CD4-positive, alpha-beta T cell treated with Interleukin-4 for 4 hours (primary cell): Measurements from ENCODE around the gene MARK3.

Source experiments
- DNase-seq: peaks from one replicate; pipeline ENCODE4 v3.0.0-alpha.2; 2020

Gene MARK3

DNA sequence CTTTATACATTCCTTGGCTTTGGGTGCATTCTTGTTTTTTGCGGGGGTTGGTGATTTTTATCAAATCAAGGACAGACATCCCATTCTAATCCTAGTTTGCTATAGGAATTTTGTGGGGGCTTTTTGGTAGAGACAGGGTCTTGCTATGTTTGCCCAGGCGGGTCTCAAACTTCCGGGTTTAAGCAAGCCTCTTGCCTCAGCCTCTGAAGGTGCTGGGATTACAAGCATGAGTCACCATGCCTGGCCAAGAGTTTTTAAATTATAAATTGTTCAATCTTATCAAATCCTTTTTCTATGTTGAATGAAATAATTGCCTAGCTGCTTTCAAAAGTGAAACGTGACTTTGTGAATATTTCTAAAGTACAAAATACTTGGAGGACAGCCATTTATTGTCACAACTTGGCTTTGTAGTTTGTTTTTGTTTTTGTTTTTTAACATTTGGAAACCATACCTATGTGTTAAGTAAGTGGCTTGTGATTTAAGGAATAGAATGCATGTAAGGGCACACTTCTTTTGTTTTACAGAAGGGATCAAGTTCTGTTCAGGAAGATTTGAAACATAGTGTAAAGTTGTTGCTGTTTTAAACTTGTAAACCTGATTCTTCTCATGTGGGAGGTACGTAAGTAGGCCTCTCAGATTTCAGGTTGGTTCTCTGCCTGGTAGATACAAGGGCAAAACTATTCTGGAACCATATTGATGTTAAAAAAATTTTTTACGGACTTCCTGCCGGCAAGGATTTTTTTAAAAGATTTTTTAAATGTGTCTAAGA lies 13.4 kb downstream of the MARK3 start:
- DNase-seq, result no peak

DNA sequence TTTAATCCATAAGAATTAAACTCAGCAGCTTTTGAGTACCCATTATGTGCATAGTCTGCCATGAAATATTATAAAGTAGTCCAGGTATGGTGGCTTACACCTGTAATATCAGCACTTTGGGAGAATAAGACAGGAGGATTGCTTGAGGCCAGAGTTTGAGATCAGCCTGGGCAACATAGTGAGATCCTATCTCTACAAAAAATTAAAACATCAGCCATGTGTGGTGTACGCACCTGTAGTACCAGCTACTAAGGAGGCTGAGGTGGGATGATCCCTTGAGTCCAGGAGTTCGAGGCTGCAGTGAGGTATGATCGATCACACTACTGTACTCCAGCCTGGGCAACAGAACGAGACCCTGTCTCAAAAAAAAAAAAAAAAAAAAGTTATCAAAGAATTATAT lies 15.3 kb downstream of the MARK3 start:
- DNase-seq, result no peak

DNA sequence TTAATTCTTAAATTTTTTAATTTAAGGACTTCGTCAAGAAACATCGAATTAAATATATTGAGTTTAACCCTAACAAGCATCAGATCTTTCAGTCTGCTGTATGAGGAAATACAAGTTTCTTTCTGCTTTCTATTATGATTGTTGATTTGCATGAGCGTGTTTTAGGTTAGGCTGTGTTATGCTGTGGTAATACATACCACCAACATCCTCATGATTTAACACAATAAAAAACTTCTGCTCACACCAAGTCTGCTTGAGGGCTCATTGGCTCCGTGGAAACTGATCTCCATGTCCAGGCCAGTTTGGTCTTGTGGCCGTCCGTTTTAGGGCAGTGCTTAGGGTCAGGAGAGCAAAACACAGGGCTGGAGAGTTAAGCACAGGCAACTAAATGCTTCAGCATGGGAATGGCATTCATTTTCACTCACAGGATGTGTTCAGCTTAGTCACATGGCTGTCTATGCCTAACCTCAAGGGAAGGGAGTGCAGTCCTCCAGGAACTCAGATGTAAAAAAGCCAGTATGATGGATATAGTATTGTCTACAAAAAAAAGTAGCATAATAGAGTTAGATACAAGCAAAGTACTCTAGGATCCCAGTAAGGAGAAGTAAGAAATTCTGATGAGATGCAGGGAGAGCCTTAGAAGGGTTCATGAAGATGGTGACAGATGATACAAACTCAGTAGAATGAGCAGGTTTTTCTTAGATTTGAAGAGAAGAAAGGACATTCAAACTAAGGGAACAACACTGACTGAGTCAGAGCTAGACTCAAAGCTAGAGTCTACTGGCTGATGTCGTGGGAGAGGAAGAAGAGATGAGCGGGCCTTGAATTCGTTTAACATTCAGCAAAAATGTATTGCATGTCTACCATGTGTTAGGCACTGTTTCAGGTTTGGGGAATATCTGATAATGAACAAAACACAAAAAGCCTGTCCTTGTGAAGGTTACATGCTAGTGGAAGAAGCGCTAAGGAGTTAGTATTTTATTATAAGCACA lies 16.3 kb downstream of the MARK3 start:
- no peak for DNase-seq

DNA sequence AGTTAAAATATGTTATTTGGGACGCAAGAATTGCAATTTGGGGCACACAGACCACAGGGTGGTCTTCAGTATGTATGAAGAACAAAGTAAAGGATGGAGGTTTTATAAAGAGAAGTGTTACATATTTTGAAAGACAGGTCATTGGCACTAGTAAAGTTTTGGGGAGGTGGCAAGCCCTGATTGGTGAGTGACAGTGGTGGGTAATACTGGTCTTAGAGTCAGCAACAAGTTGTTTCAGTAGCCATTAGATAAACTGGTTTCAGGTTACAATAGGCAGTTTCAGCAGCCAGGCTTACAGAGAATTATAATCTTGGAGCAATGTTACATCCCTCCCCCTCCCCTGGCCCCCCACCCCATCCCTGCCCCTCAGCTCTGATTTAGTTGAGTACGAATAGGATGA lies 17.5 kb downstream of the MARK3 start:
- no peak for DNase-seq

DNA sequence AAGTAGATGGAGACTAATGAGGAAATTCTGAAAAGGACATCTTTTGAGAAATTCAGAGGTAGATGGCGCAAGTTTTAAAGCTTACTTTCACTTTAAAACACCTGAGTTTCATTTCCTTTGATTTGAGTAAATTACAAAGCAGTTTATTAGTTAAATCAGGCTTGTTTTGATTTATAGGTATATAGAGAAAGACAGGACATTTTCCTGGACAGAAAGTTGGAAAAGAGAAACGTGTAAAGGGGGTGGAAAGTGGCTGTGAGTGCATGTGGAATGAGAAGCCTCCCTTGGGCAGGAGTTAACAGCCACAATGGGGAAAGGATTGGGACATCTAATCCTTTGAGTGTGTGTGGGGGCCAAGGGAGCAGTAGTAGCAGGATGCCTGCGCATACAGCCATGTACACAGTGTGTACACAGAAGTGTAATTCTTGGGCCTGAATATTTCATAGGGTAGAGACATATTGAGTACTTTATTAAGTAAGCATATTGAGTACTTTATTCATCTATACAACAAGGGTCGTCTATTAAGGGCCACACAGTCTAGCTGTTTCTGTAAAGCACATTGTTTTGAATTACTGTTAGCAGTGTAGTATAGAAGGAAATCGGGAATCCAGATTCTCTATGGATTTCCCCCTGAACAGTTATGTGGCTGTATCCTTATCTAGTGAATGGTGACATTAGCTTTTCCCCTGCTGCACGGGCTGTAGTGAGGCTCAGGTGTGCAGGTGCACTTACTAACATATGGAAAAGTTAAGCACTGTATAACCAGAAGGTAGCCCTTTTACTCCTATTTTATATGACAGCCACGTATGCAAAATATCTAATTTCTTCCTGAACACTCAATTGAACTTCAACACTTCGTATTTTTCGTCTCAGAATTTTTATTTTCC lies 19.1 kb downstream of the MARK3 start:
- no peak for DNase-seq

DNA sequence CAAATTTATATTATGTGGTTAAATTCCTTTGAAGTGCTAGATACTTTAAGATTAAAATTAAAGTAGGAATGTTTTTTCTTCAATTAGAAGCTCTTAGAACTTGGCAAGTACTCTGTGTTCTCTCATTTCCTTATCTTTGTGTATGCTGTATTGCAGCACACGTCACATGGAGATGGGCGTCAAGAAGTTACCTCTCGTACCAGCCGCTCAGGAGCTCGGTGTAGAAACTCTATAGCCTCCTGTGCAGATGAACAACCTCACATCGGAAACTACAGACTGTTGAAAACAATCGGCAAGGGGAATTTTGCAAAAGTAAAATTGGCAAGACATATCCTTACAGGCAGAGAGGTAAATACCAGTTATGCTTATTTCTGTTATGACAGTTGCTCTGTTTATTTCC lies 19.7 kb downstream of the MARK3 start:
- DNase-seq, result no peak

DNA sequence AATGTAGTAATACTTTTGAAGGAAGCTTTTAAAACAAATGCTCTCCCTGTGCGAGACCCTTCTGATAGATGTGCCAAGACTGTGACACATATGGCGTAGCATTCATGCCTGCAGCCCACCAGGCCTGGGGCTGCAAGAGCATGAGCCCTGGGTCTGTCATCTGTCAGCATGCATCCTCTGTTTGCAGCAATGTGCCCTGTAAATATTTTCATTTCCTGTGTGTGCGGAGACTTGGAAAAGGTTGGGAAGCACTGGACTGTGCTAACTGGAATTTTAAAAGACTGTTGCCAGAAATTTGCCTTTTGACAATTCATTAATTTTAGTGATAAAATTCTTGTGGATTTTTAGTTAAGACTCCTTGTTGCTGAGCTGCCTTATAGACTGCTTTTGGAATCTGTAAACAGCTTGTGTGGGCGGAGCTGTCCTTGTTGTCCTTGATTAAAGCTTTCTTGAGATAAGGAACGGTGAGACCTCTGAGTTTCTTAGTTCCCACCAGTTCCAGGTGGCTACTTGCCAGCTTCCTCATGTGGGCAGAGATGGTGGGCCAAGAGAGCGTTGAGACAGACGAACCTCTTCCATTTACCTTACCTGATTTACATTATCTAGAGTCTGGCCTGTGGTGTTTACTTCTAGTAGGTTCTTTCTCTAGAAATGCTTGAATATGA lies 23.4 kb downstream of the MARK3 start:
- no peak for DNase-seq

DNA sequence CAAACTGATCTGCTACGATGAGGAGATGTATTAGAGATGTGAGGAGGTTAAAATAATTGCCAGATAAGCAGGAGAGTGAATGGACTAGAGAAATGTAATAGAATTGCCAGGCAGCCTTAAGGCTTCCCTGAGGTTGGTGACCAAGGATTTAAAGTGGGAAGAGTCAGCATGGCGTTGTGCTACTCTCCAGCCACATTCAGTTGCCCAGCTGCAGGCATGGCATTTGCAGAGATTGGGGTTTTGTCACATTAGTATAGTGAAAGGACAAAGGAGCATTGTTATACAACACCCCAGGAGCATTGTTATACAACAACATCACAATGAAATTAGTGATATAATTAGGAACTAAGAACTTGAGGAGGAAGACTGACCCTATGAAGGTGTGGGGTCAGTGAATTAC lies 31.7 kb downstream of the MARK3 start:
- no peak for DNase-seq

DNA sequence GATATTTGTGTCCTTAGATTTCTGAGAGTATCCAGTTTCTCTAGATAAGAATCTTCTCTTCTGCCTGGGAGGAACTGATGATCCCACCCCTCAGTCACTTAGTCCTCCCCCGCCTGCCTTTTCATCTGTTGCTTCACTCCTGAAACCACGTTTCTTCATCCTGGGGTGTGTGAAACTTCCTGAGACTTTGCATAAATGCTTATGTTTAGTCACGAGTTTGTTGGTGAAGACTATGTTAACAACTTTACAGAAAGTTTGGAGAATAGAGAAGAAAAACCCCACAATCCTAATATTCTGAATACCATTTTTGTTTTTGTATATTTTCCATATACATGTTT lies 33.2 kb downstream of the MARK3 start:
- no peak for DNase-seq

DNA sequence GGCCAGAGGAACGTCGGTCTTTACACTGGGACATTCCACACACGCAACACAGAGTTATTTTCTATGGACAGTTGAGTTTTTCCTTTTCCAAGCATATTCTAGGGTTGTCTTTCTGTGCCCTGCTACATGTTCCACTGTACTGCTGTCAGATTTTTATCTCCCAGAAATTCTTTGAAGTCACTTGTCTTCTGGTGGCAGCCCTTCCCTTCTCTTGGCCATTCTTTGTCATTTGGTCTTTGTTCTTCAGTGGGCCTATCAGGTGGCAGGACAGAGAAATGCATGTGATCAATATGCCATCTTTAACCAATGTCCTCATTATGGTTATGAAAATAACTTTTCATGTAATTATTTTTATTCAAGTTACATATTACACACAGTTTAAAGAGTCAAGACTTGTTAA lies 36.3 kb downstream of the MARK3 start:
- no peak for DNase-seq

DNA sequence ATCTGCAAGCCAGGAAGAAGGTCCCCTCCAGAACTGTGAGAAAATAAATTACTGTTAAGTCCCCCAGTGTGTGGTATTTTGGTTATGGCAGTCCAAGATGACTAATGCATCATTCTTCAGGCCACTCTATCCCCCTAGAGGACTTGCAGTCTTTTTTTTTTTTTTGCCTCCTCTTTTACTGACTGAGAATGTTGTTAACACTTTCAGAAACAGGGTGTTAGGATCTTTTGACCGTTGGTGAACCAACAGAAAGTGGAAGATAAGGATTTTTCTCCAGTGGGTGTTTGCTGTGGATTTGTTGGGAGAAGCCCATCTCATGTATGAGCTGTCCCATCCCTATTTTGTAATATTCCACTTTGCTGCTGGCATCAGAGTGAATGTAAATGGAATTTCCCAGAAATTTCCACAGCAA lies 37.8 kb downstream of the MARK3 start:
- DNase-seq, result no peak

DNA sequence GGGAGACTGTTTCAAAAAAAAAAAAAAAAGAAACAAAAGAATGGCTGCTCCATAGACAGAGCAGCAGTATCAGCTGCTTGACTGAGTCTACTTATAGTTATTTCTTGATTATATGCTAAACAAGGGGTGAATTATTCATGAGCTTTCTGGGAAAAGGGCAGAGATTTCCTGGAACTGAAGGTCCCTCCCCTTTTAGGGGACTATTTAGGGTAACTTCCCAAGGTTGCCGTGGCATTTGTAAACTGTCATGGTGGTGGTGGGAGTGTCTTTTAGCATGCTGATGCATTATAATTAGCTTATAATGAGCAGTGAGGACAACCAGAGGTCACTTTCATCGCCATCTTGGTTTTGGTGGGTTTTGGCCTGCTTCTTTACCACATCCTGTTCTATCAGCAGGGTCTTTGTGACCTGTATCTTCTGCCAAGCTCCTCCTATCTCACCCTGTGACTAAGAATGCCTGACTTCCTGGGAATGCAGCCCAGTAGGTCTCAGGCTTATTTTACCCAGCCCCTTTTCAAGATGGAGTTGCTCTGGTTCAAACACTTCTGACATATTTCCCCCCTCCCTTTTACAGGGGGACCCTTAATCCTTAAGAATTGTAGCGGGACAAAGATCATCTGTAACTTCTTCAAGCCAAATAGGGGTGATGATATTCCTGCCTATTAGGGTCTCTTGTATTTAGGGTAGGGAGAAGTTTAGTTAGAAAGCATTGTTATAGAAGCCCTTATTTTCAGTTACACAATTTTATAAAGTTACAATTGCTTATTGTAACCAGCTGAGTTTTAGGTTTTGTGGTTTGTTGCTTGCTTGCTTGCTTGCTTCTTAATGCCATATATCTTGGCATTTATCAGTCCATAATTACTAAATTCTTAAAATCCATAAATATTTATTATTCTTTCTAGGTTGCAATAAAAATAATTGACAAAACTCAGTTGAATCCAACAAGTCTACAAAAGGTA lies 42.5 kb downstream of the MARK3 start:
- peak; percentile 51 for DNase-seq

DNA sequence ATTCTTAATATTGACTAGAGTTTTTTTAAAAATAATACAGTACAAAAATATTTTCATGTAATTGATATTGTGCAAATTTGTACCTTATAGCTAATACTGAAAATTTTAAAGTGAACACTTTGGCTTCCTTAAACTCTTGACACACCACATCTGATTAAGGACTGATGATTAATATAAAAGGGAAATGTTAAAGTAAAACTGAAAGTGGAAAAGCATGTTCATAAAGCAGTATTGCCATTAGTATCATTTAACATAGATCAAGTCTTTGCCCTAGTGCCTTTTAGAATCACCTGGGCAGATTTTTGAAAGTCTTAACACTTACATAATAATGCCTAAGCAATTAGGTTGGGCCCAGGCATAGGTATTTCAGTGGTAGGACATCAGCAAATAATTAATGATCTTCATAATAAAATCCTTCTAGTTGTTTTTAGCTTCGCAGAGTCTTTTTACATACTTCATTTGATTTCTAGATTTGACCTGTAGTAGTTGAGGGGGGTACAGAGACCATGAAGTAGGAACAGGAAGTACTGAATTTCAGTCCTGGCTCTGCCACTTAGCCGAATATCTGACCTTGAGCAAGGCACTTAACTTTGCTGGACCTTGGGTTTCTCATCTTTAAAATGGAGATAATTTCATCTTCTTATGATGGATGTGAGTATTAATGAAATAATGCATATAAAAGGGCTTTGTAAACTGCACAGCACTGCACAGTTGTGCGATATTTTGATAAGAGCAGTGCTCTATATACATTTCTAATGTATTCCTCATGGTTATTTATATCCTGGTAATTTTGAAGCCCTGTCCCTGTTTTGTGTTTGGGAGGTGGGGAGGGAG lies 43.7 kb downstream of the MARK3 start:
- peak; percentile 24 for DNase-seq

DNA sequence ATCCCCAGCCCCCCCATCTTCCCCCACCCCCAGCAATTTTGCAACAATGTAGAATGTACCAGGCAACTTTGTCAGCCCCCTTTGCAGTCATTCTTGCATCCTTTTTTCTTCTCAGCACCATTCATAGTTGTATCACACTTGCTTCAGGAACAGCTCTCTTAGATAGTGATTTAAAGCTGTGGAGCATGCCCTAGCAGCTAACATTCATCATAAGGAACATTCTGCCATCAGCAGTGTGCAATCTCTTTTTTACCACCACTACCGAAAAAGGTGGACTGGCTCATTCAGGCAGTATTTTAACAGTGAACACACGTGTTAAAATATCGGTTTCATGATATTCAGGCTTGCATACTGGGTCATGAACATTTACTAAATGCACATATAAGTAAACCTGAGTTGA lies 45.1 kb downstream of the MARK3 start:
- no peak for DNase-seq

DNA sequence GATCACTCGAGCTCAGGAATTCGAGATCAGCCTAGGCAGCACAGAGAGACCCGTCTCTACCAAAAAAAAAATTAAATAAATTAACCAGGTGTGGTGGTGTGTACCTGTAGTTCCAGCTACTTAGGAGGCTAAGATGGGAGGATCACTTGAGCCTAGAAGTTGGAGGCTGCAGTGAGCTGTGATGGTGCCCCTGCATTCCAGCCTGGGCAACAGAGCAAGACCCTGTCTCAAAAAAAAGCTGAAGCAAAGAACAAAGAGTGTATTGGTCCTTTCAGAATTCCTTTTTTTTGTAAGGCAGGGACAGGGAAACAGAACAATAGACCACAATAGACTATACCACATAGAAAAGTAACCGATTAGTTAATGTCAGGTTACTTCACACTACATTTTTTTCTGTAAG lies 47.4 kb downstream of the MARK3 start:
- DNase-seq, result no peak

DNA sequence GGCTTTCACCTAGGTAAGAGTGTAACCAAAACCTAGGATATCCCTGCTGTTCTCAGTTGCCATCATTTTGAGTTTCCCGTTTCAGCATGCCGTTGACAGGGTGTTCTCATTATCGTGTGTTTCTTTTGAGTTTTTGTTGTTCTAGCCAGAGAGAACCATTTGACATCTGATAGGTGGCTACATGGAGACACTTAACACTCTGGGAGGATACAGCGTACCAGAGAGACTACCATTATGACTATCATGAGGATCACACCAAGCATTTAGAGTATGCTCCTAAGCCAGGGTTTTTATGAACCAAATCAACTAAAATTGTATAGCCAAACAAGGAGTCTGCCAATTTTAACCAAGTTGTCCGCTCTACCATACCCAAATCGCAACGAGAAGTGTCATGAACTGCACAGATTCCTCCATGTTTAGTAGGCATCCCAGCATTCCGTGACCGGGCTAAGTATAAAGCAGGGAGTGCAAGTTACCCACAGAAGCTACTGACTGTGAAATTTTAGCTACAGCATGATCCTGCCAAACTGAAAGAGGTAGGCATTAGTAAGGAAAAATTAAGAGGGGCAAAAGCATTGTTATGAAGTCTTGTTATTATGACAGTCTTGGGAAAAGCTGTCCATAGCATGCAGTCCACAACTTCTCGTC lies 48.8 kb downstream of the MARK3 start:
- DNase-seq, result no peak

DNA sequence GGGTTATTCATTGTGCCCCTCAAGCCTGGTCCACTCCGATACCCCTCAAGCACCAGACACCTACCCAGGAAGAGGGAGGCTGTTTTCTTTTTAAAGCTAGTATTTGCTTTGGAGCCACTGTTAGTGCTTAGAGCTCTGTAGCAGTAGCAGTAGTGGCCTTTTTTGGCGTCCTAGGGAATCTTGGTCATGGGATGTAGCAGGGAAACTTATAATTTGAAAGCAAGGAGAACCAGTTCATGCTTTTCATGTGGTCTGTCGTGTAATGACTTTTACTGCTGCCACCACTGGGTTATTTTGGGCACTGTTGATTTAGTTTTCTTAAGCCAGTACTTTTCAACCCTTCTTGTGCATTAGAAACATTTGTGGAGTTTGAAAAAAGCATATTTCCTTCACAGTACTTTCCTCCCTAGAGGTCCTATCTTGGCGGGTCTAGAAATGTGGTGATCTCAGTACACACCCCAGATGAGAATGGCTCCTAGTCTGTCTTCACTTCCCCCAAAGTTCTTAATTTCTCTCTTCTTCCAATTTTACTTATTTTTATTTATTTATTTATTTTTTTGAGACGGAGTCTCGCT lies 49.7 kb downstream of the MARK3 start:
- DNase-seq, result no peak

DNA sequence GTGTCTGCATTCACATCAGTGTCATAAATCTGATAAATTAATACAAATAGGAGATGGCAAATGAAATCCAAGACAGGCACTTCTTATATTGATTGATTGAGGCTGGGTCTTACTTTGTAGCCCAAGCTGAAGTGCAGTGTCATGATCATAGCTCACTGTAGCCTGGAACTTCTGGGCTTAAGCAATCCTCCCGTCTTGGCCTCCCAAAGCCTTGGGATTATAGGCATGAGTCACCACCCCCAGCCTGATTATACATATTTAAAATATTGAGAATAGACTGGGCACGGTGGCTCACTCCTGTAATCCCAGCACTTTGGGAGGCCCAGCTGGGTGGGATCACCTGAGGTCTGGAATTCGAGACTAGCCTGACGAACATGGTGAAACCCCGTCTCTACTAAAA lies 51.3 kb downstream of the MARK3 start:
- no peak for DNase-seq

DNA sequence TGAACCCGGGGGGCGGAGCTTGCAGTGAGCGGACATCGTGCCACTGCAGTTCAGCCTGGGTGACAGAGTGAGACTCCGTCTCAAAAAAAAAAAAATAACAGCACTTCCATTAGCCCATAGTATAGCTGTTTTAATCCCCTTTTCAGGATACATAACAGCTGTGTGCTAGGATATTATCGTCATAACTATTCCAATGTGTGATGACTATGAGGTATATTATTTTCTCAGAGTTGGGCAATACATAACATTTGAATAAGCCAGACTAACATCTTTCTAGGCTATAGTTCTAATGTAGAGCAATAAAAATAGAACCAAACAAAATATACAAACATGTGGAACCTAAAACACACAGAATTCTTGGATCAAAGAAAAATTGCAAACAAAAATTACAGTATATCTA lies 57.1 kb downstream of the MARK3 start:
- no peak for DNase-seq

DNA sequence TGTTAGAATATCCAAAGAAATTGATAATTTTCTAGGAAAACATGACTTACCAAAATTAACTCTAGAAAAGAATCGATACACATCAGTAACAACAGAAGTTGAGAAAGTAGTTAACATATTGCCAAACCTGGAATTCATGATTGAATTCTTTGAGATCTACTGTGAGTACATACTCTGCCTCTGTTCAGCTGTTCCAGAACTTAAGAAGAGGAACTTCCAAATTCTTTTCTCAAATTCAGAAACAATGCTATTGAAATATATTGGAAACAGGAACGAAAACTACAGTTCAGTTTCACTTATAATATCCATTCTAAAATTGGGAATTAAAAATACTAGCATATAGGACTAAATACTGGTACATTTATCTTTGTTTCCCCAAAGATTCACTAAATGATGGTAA lies 57.9 kb downstream of the MARK3 start:
- no peak for DNase-seq
